HG03432 (cell line): ENCODE data around the gene RNF148.
"Not testable (repeated sequence)": the region's sequence is repeated elsewhere in the genome, so short reads cannot be mapped to it uniquely, and the experiment has no call there.

Source experiments
- ATAC-seq: cut with Tn5 transposase; IDR thresholded peaks from one replicate; pipeline ENCODE4 v1.9.1; 2021; ENCODE audit warnings: mild to moderate bottlenecking, moderate library complexity; ENCODE audit not compliant: unreplicated experiment

RNF148 gene

DNA sequence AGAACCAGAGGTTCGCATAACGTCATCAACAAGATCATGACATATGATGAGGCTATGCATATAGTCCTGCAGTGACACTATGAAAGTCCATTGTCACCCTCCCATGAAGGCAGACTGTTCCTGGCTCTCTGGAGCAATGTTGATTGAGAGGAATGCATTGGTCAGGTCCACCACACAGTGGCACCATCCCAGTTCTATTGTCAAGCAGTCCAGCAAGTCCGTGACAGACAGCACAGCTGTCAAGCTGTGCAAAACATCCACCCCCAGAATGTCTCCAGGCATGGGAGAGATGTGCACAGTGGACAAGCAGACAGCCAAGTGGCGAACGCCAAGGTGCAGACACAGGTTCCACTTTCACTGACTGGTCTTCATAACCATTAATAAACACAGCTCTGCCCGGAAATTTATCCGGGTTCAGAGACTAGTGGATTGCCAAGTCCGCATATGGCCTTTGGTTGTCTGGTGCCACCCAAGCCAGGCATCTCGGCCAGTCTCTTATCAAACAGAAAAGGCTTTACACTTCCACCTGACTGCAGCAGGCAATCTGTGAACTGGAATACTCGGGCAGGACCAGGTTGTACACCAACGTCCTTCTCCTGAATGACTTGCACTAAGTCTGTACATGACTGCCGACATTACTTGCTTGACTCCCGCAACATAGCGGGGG is 11.0 kb downstream of the RNF148 start:
- no peak for ATAC-seq

DNA sequence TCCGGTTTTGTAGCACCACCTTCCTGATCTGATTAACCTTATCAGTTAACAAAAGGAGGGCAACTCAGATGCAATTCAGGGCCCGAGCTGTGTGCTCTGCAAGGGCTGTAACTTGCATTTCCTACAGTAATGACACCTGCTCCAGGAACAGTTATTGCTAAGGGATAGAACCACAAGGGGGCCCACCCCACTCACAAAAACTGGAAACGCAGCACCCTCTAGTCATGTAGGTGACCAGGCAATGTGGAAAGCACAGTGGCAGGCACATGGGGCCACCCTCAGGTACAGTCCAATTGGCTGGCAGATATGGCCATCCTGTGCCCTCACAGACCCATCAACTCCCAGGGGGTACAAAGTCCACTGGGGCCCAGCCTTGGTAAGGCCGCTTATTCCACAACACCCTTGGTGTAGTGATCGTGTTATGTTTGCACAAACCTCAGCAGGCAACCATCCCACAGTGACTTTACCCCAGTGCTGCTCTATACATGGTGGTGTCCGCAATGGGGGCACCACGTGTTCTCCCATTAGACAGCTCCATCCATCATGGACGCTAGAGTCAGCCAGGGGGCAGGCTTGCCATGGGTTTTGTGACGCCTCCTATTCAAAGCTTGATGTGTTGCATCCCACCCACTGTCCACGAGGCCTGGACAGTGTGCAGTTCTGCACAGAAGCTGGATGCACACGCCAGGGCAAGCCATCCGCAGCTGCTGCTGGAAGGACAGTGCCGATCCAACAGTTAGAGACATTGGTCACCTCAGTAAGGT is 13.2 kb downstream of the RNF148 start:
- ATAC-seq, result no peak

DNA sequence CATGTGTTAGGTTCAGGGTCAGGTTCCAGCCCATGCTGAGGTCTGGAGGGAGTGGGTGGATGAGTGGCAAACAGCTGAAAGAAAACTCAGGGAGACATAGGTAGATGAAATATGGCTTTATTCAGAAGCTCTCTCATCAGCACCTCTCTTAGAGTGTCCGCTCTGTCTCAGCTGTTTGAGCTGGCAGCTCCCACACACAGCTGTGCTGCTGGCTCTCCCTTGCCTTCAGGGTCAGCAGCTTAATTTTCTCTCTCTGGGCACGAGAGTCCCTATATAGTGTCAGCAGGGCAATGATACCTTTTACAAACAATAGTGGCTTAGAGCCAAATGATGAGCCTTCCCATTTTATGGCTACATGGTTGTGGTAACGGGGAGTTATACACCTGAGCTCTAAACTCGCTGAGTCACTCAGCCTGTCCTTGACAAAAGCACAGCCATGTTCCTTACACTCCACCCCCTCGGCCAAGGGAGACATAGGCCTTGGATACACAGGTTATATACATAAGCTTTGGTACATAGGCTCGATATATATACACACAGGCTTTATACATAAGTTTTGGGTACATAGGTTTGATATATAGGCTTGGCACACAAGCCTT is 14.2 kb downstream of the RNF148 start:
- no peak for ATAC-seq

DNA sequence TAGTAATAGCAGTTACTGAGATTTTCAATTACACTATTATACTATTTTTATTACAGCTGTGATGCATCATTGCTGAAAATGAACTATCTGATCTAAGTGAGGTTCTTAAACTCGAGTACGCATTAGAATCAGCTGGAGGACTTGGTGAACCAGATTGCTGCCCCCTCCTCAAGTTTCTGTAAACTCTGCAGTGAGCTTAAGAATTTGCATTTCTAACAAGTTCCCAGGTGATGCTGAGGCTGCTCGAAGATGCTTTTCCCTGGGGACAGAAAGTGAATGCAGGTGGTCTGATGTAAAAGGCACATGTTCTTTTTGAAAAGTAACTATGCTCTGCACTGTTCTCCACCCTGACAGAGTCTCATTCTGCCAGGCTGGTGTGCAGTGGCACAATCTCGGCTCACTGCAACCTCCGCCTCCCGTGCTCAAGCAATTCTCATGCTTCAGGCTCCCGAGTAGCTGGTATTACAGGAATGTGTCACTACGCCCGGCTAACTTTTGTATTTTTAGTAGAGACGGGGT is 16.3 kb downstream of the RNF148 start:
- ATAC-seq, result no peak

DNA sequence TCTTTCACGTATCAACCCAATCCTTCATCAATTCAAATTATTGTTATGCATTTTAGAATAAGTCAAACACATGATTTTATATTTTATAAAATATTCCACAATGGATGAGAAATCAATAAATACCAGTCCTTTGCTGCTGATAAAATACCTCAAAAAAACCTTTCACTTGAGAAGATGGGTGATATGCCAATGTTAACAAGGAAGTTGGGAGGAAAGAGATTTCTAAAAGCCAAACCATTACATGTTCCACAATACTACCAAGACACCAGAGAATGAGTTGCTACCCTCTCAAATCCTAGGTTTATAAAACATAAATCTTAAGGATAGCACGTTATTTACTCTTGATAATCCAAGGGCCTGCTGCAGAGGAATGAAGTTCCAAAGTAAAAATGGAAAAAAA is 18.2 kb downstream of the RNF148 start:
- ATAC-seq, result no peak

DNA sequence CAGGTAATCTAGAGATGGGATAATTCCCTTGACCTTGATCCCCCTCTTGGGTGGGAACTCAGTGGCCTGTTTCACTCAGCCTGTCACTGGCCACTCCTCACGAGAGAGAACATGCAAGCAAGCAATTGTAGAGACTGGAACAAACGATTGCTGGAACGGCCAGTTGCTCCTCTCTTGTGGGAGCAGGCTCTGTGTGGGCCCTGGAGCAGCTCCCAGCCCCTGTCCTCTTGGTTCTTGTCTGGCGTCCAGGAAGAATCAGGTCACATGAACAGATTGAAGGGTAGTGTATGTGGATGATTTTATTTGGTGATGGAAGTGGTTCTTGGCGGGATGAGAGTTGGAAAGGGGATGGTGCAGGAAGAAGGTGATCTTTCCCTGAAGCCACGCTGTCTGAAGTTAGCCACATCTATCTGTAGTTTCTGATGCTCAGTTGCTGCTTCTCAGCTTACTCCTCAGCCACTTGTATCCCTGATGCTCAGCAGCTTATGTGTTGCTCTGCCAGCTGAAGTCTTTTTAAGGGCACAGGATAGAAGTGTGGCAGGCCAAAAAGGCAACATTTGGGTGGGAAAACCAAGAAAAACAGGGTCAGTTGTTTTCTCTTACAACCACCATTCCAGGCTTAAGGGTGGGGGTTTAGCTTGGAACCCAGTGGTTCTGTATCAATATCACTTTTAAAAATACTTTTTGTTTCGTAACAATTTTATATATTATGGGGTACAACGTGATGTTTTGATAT is 19.7 kb downstream of the RNF148 start:
- no peak for ATAC-seq

DNA sequence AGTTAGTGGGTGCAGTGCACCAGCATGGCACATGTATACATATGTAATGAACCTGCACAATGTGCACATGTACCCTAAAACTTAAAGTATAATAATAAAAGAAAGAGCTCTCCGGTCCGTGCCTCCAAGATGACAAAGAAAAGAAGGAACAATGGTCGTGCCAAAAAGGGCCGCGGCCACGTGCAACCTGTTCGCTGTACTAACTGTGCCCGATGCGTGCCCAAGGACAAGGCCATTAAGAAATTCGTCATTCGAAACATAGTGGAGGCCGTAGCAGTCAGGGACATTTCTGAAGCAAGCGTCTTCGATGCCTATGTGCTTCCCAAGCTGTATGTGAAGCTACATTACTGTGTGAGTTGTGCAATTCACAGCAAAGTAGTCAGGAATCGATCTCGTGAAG is 21.5 kb downstream of the RNF148 start:
- ATAC-seq, result not testable (repeated sequence)

DNA sequence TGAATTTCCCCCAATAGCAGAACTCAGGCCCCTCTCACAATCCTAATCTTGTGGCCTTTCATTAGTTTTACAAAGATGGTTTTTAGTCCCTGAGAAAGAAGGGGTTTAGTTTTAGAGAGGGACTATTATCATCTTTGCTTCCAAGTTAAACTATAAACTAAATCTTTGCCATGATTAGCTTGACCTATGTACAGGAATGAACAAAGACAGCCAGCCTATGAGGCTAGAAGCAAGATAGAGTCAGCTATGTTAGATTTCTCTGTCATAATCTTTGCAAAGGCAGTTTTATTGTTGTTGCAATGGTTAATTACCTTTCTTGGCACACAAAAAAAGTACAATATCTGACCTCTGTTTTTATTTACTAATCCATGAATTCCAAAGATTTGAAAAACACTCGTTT is 22.9 kb downstream of the RNF148 start:
- no peak for ATAC-seq

DNA sequence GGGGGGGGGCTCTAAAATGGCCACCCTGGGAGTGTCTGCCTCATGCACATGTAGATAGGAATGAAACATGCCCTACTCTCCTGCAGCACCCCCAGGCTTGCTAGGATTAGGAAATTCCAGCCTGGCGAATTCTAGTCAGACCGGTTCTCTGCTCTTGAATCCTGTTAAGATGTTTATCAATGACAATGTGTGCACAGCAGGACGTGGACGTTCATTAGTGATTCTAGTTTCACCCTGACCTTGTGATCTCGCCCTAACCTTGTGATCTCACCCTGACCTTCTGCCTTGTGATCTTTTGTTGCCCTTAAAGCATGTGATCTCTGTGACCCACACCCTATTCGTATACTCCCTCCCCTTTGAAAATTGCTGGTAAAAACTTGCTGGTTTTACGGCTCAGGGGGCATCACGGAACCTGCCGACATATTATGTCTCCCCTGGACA is 23.4 kb downstream of the RNF148 start:
- ATAC-seq, result not testable (repeated sequence)

DNA sequence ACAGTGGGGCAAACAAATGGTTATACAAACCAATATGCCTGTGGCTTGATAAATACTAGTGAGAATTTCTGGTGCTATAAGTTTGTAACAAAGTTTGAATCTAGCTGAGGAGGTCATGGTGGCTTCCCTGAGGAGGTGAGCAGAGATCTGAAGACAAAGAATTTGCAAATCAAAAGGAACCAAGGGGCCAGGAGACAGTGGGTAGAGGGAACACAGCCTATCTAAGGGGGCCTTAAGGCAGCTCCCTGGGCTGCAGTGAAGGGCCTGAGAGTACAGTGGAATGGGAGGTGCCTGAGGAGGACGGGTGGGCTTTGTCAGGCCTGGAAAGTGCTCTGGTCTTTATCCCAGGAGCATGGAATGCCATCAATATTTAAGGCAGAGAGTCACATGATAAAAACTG is 25.6 kb downstream of the RNF148 start:
- no peak for ATAC-seq

DNA sequence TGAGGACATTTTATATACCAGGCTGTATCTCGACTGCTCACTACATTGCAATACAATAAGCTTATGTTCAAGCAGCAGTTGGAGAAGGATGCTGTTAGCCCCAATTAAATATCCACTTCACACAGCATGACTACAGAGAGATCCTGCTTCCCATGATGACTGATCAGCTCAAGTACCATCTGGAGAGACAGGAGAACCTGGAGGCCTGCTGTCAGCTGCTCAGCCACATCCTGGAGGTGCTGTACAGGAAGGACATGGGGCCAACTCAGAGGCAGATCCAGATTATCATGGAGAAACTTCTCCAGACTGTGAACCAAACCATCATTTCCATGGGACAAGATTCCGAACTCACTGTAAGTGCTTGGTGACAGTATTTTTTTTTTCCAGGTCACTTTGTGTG is 26.3 kb downstream of the RNF148 start:
- ATAC-seq, result no peak

DNA sequence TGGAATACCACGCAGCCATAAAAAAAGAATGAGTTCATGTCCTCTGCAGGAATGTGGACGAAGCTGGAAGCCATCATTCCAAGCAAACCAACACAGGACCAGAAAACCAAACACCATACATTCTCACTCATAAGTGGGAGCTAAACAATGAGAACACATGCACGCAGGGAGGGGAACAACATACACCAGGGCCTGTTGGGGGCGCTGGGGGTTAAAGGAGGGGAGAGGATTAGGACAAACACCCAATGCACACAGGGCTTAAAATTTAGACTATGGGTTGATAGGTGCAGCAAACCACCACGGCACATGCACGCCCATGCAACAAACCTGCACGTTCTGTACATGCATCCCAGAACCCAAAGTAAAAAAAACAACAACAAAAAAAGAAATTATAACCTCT is 27.1 kb downstream of the RNF148 start:
- ATAC-seq, result no peak

DNA sequence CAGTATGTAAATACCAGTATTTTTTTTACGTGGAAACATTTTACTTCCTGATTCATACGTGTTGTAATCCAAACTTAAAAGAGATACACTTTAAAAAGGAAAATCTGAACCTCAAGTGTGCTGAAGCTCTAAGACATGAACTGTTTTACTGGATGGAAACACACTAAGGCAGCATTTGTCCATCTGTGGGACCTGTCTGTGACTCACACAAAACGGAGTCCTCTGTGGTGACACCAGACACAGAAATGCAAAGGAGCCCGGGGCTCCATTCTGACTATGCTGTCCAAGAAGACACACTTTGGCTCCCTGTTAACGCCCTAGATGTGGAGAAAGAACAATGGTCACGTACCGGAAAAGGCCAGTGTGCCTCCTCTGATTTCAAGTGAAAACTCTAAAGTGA is 27.7 kb downstream of the RNF148 start:
- no peak for ATAC-seq

DNA sequence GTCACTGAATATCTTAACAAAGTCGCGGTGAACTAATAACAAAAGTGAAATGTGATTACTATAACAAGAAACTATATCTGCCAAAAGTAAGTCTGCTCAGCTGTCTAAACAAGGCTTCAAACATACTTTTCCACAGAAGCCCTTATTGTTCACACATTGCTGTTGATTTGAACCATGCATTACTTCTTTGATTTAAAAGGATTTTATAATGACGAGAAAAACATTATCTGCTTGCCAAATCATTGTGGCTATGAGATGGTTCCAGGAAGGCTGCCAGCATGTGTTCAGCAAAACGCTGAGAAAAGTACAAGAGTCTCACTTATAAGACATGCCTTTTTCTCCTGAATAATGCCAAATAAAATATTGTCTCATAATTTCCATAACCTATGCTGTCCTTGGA is 28.2 kb downstream of the RNF148 start:
- ATAC-seq, result no peak

DNA sequence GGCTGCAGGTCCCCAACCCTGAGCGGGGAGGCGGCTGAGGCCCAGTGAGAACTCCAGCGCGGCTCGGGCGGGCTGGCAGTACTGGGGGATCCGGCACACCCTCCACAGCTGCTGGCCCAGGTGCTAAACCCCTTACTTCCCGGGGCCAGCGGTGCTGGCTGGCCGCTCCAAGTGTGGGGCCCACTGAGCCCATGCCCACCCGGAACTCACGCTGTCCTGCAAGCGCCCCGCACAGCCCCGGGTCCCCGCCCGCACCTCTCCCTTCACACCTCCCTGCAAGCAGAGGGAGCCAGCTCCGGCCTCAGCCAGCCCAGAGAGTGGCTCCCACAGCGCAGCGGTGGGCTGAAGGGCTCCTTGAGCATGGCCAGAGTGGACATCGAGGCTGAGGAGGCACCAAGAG is 28.8 kb downstream of the RNF148 start:
- no peak for ATAC-seq

DNA sequence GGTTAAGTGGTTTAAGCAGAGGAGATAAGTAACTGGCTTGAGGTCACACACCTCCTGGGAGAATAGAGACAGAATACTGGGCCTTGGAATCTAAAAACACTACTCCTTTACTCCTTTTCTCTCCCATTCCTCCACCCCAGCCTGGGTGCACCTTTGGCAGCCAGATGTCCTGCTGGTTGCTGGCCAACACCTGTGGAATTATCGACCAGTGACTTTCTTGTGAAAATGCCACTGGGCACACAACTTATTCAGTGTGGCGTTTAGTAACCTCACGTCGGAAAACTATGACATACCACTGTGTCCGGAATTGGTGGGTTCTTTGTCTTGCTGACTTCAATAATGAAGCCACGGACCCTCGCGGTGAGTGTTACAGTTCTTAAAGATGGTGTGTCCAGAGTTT is 30.2 kb downstream of the RNF148 start:
- ATAC-seq, result no peak

DNA sequence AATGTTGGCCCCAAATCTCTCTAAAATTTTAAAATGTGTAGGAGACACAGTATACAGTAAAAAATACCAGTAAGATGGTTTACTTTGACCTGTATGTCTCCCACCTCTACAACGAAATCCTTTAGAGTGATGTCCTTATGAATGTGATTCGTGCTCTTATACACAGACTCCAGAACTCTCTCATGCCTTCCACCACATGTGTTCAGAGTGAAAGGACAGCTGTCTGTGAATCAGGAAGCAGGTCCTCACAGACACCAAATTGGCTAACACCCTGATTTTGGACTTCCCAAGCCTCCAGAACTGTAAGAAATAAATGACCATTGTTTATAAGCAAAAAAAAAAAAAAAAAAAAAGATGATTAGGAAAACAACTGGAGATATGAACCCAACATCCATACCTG is 39.0 kb downstream of the RNF148 start:
- no peak for ATAC-seq

DNA sequence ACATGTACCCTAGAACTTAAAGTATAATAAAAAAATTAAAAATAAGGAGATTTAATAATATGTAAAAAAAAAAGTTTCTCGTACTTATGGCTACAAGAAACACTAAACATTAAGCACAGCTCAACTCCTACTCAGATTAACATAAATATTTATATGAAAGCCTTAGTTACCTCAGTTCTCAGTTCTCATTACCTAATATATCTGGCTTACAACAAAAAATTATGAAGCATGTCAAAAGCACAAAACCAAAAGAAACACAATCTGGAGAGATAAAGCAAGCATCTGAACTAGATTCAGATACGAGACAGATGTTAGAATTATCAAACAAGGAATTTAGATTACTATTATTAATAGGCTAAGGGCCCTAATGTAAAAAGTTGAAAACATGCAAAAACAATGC is 43.9 kb downstream of the RNF148 start:
- no peak for ATAC-seq

DNA sequence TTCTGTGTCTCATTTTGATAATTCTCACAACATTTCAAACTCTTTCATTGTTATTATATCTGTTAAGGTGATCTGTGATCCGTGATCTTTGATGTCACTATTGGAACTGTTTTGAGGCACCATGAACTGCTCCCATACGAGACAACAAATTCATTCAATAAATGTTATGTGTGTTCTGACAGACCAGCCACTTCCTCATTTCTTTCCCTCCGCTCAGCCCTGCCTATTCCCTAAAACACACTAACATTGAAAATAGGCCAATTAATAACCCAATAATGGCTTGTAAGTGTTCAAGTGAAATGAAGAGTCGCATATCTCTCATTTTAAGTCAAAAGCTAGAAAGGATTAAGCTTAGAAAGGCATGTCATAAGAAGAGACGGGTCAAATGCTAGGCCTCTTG is 49.0 kb downstream of the RNF148 start:
- no peak for ATAC-seq

DNA sequence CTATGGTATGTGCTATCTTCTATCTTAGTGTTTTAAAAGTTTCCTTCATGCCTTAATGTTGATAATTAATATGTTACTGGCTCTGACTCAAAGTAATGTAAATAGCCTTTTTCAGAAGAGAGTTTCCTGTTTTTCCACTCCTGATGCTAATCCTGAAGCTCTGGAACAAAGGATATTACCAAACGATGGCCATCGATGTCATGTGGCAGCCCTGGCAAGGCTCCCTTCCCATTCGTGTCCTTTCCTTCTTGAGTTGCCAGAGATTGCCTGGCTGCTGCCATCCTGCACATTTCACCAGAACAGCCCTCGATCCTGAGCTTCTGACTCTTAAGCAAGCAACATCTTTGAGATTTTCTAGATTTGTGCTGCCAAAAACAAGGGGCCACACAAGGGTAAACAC is 49.8 kb downstream of the RNF148 start:
- no peak for ATAC-seq
